Fibroblast of the conjunctiva (primary cell): Measurements from ENCODE around the gene CNTN4.

Experiments
- DNase-seq: peaks from one replicate; pipeline ENCODE4 v3.0.0-alpha.2; 2010; ENCODE audit warnings: low read depth

Gene CNTN4

DNA sequence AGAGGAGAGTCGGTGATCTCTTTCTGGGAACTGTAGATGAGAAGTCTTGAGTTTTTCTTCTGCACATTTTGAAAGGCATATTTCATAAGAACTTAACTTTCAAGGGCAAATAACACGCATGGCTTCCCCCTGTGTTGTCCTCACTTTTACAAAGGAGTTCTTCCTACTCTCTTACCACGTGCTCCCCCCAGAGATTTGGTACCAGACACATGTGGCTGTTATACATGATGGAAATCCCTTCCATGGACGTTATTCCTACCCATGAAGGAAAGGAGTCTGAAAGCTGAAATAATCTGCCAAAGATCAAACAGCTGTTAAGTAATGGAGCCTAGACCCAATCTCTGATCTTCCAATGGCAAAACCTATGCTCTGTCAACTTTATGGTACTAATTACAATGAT is 1007.1 kb downstream of the CNTN4 start:
- DNase-seq: no peak

- DNase-seq: no peak
Measured at GRCh38 chr3:3107181-3107580, 1008.5 kb downstream of the CNTN4 start.
